Ishikawa (cell line): ENCODE measurements around the gene UBL5.

Source experiments
- RAD21 ChIP-seq: IDR thresholded peaks from 2 replicates; pipeline ENCODE4 v1.6.1; 2012; ENCODE audit warnings: low read depth
- TAF1 ChIP-seq: IDR thresholded peaks from 2 replicates; pipeline ENCODE4 v1.6.1; 2012; ENCODE audit warnings: low read depth, mild to moderate bottlenecking

DNA sequence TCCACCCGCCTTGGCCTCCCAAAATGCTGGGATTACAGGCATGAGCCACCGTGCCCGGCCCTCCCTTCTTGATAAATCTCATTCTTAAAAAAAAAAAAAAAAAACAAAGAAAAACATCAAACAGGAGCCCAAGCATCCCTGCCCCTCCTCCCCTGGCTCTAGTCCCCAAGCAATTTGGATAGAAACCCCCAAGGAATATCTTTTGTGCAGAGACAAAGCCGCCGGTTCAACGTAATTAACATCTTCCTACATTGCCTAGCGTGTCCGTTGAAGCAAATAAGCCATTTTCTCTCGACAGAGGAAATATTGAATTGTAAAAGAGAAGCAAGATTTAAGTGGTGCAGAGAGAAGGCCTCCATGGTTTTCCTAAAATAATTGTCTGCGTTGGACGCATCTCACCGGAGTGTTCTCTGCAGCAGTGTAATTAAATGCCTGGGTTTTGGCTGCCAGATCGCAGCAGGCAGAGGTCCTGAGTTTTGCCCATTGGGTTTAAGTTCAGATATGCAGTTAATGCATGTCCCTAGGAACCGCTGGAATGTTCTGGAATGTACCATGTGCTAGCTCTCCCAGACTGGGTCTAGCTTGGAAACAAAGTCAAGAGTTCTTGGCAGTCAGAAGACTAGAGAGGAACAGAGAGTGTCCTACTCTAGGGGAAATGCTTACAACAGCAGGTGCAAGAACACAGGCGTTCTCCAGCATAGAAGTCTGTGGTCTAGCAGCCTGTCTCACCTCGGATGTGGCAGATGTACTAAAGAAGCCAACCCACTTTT, 38.2 kb downstream of the UBL5 start:
- no peak for TF ChIP-seq TAF1
- no peak for TF ChIP-seq RAD21
